Bronchial epithelial cell (primary cell): Measurements from ENCODE around the gene CARS1. TPM values are rescaled to one million over a fixed set of nuclear protein-coding genes. Genes with fewer than 3 reads are reported as not detected.
A peak's percentile ranks its signal among the peaks of the same experiment; 100 is the strongest.

ENCODE experiments used
- DNase-seq: peaks from one replicate; pipeline ENCODE4 v3.0.0-alpha.2; 2010; ENCODE audit warnings: low read depth
- FAIRE-seq: peaks from 2 replicates; lab custom pipeline; 2011; peaks lifted over from hg19 to GRCh38; lab: Jason Lieb, UNC
- H3K27me3 ChIP-seq: 2 replicates; pipeline ENCODE4 v1.5.1; 2011; ENCODE audit warnings: low read length; ENCODE audit not compliant: control insufficient read depth, insufficient read depth
- H3K36me3 ChIP-seq: 2 replicates; pipeline ENCODE4 v1.5.1; 2011; ENCODE audit warnings: low read length; ENCODE audit not compliant: control insufficient read depth, insufficient read depth
- H3K4me3 ChIP-seq: 2 replicates; pipeline ENCODE4 v1.5.1; 2011; ENCODE audit warnings: mild to moderate bottlenecking, low read depth, low read length, control low read depth
- CTCF ChIP-seq: IDR thresholded peaks from 2 replicates; pipeline ENCODE4 v1.5.1; 2011; ENCODE audit warnings: mild to moderate bottlenecking, moderate library complexity, low read length, control low read depth, inconsistent platforms; ENCODE audit not compliant: insufficient read depth, severe bottlenecking
- total RNA-seq: library from RNA; depleted of rRNA; stranded (reverse); fragments of >200 nt; gene quantifications from 2 replicates; pipeline ENCODE4 v1.2.1, GENCODE V29; 2014

CARS1 gene
- total RNA-seq, 1 donor from 2014 or later = 113 TPM

- H3K27me3 ChIP-seq = no peaks in the 10 kb centered on the region
- H3K36me3 ChIP-seq = peaks cover 46% of the 10 kb centered on the region
- FAIRE-seq (no peak), DNase-seq (no peak)
- H3K4me3 ChIP-seq = no peak overlapping the region
- no peak for TF ChIP-seq CTCF
These were observed 83.0 kb downstream of the CARS1 start for GRCh38 chr11:2974272-2974671.

- Histone ChIP-seq H3K4me3 (no peak overlapping the region), H3K27me3 (no peaks in the 10 kb centered on the region), H3K36me3 (peaks cover 43% of the 10 kb centered on the region)
- FAIRE-seq (no peak), DNase-seq (no peak)
- no peak for TF ChIP-seq CTCF
These were observed 88.8 kb downstream of the CARS1 start for GRCh38 chr11:2968341-2968900.

- no peak for TF ChIP-seq CTCF
- no peak for DNase-seq
- H3K27me3 ChIP-seq = no peaks in the 10 kb centered on the region
- no peak overlapping the region for H3K4me3 ChIP-seq
- peaks cover 34% of the 10 kb centered on the region for H3K36me3 ChIP-seq
- no peak for FAIRE-seq
These were observed 92.4 kb downstream of the CARS1 start for GRCh38 chr11:2964782-2965181.

- DNase-seq (no peak), FAIRE-seq (no peak)
- Histone ChIP-seq H3K4me3 (no peak overlapping the region), H3K27me3 (no peaks in the 10 kb centered on the region), H3K36me3 (peaks cover 29% of the 10 kb centered on the region)
- no peak for TF ChIP-seq CTCF
These were observed 93.5 kb downstream of the CARS1 start for GRCh38 chr11:2963761-2964160.

- Histone ChIP-seq H3K36me3 (peaks cover 26% of the 10 kb centered on the region), H3K27me3 (no peaks in the 10 kb centered on the region), H3K4me3 (no peak overlapping the region)
- no peak for TF ChIP-seq CTCF
- no peak for FAIRE-seq
- peak; percentile 64 for DNase-seq
These were observed 94.0 kb downstream of the CARS1 start for GRCh38 chr11:2963112-2963754.
